Mammary epithelial cell (primary cell): ENCODE data around the gene NGDN.

Experiments
- CTCF ChIP-seq, 2 donors: IDR thresholded peaks in 1 of 2; conservative IDR thresholded peaks in 1 of 2; 2 replicates each; pipeline ENCODE4 v1.5.1; 2011 to 2012; ENCODE audit warnings: inconsistent platforms in 2 of 2, low read length in 2 of 2, mild to moderate bottlenecking in 2 of 2, control low read depth in 1 of 2, low read depth in 1 of 2; ENCODE audit not compliant: insufficient read depth in 1 of 2; ENCODE audit errors: extremely low read depth in 1 of 2
- EZH2 ChIP-seq: IDR thresholded peaks from 2 replicates; pipeline ENCODE4 v1.6.1; 2012; ENCODE audit warnings: low read length, inconsistent platforms, borderline replicate concordance

- no peak for TF ChIP-seq CTCF (conservative IDR thresholded peaks at IDR 0.05 in 1 of 2, IDR thresholded peaks at IDR 0.05 in 1 of 2; ENCODE audit: extremely low read depth in 1 of 2, insufficient read depth in 1 of 2, low read depth in 1 of 2, low read length in 2 of 2)
- no peak for TF ChIP-seq EZH2
Measured at GRCh38 chr14:23523229-23524016, 53.9 kb downstream of the NGDN start.
